K562 (cell line): ENCODE measurements around the gene CASKIN1. TPM values are rescaled to one million over a fixed set of nuclear protein-coding genes. Genes with fewer than 3 reads are reported as not detected.

ENCODE experiments used
- ATF6 ChIP-seq: sonication (generic); formaldehyde crosslinking; IDR thresholded peaks from 2 replicates; pipeline ENCODE4 v1.4.0; 2020; ENCODE audit warnings: mild to moderate bottlenecking, missing genetic modification reagents
- BRF1 ChIP-seq: IDR thresholded peaks from 3 replicates; pipeline ENCODE4 v1.6.1; 2011; ENCODE audit warnings: borderline replicate concordance, mild to moderate bottlenecking; ENCODE audit not compliant: insufficient read length; ENCODE audit errors: extremely low read depth
- ETV1 ChIP-seq: fragments of 450-650 bp; conservative IDR thresholded peaks from 2 replicates; pipeline ENCODE4 v1.6.1; 2016; ENCODE audit warnings: missing genetic modification characterization, control low read depth, low read depth, missing compliant biosample characterization
- FOXJ3 ChIP-seq: sonication (generic); formaldehyde crosslinking; IDR thresholded peaks from 2 replicates; pipeline ENCODE4 v1.4.0; 2020; ENCODE audit warnings: mild to moderate bottlenecking, missing genetic modification reagents
- HSF4 ChIP-seq: fragments of 250-450 bp; sonication (Bioruptor Pico); IDR thresholded peaks from 2 replicates; pipeline ENCODE4 v2.1.2; 2022; ENCODE audit warnings: mild to moderate bottlenecking, moderate library complexity, borderline replicate concordance
- ILK ChIP-seq: fragments of 450-650 bp; IDR thresholded peaks from 2 replicates; pipeline ENCODE4 v1.6.1; 2016; ENCODE audit warnings: missing genetic modification characterization, low read depth, mild to moderate bottlenecking, missing compliant biosample characterization, moderate library complexity, borderline replicate concordance
- LCOR ChIP-seq: sonication (generic); formaldehyde crosslinking; IDR thresholded peaks from 2 replicates; pipeline ENCODE4 v1.8.0; 2022; ENCODE audit warnings: mild to moderate bottlenecking, missing genetic modification reagents
- PTTG1 ChIP-seq: fragments of 450-650 bp; IDR thresholded peaks from 2 replicates; pipeline ENCODE4 v1.6.1; 2016; ENCODE audit warnings: low read depth, mild to moderate bottlenecking, missing genetic modification characterization, missing compliant biosample characterization
- RB1 ChIP-seq: fragments of 450-650 bp; IDR thresholded peaks from 2 replicates; pipeline ENCODE4 v1.6.1; 2017; ENCODE audit warnings: low read depth, mild to moderate bottlenecking
- TSHZ1 ChIP-seq: fragments of 250-450 bp; sonication (Bioruptor Pico); IDR thresholded peaks from 2 replicates; pipeline ENCODE4 v1.4.0; 2020; ENCODE audit warnings: mild to moderate bottlenecking, moderate library complexity
- ZFPM2 ChIP-seq: fragments of 250-450 bp; sonication (Bioruptor Pico); IDR thresholded peaks from 2 replicates; pipeline ENCODE4 v1.5.1; 2022; ENCODE audit warnings: mild to moderate bottlenecking
- ZNF184 ChIP-seq: sonication (generic); formaldehyde crosslinking; IDR thresholded peaks from 2 replicates; pipeline ENCODE4 v1.5.0; 2020; ENCODE audit warnings: missing genetic modification reagents
- ZNF407 ChIP-seq: fragments of 450-650 bp; IDR thresholded peaks from 2 replicates; pipeline ENCODE4 v1.6.1; 2016; ENCODE audit warnings: low read depth
- ZSCAN29 ChIP-seq: fragments of 450-650 bp; IDR thresholded peaks from 2 replicates; pipeline ENCODE4 v1.6.1; 2017
- polyA plus RNA-seq, 8 experiments: library from polyadenylated mRNA; depleted of rRNA in 4 of 8; stranded (reverse) in 5 of 8; unstranded in 3 of 8; fragments of >200 nt; fragmentation: Nextera tagmentation in 2 of 8; fragmentation: Illumina TruSeq in 1 of 8; extraction: Ambion mirVana in 2 of 8; extraction: Trizol in 1 of 8; gene quantifications; 2 replicates each; pipeline versions ENCODE4 v1.2.1 to v1.2.3, GENCODE V29; 2011 to 2014; ENCODE audit warnings: inconsistent platforms in 1 of 8, missing spikeins in 1 of 8
- total RNA-seq, 7 experiments: library from RNA; depleted of rRNA in 6 of 7; stranded (reverse); fragments of >200 nt in 6 of 7; fragmentation: Illumina TruSeq in 2 of 7; extraction: Trizol in 2 of 7; gene quantifications; 2 replicates each; pipeline versions ENCODE4 v1.2.1 to v1.2.3, GENCODE V29; 2011 to 2021; ENCODE audit warnings: low replicate concordance in 1 of 7

Gene CASKIN1
- total and polyA plus RNA-seq, 9 of the 15 experiments (the other 6 are each of a cell fraction or from before 2014, with no cell fraction given) = 0.15 to 4.5 (median 1.5) TPM; not detected in 2

GRCh38 chr16:2194852-2195321 lies 1.5 kb downstream of the CASKIN1 start (continued):
- TF ChIP-seq ZNF407 (no peak), ZFPM2 (CRISPR knock-in tag) (no peak), FOXJ3 (CRISPR knock-in tag) (no peak), PTTG1 (tag) (no peak), TSHZ1 (CRISPR knock-in tag) (no peak), BRF1 (no peak), ZNF184 (CRISPR knock-in tag) (no peak), LCOR (CRISPR knock-in tag) (no peak), ILK (tag) (no peak), ETV1 (tag) (0 out of 2 replicates have a peak, but pooled peaks have one; percentile 7), ZSCAN29 (no peak), ATF6 (CRISPR knock-in tag) (no peak), RB1 (peak; percentile 37; the same call in 1 of the 2 replicates), HSF4 (CRISPR knock-in tag) (no peak)
